HG03575 (cell line): ENCODE results near the gene SFMBT1.

Experiments
- ATAC-seq: cut with Tn5 transposase; IDR thresholded peaks from one replicate; pipeline ENCODE4 v1.9.1; 2021; ENCODE audit not compliant: unreplicated experiment, insufficient number of reproducible peaks, low FRiP score; ENCODE audit errors: extremely low read depth

Gene SFMBT1

GRCh38 chr3:52939600-52939999 lies 106.3 kb downstream of the SFMBT1 start:
- ATAC-seq, result no peak

- no peak for ATAC-seq
These were observed 111.0 kb downstream of the SFMBT1 start for GRCh38 chr3:52934630-52935530.

- no peak for ATAC-seq
These were observed 114.0 kb downstream of the SFMBT1 start for GRCh38 chr3:52931889-52932288.

- ATAC-seq, result no peak
These were observed 114.5 kb downstream of the SFMBT1 start for GRCh38 chr3:52931328-52931727.

- ATAC-seq, result no peak
These were observed 115.1 kb downstream of the SFMBT1 start for GRCh38 chr3:52930748-52931147.

- ATAC-seq, result no peak
These were observed 119.3 kb downstream of the SFMBT1 start for GRCh38 chr3:52926554-52926953.

- no peak for ATAC-seq
These were observed 120.2 kb downstream of the SFMBT1 start for GRCh38 chr3:52925405-52926313.

- ATAC-seq, result no peak
These were observed 121.9 kb downstream of the SFMBT1 start for GRCh38 chr3:52923963-52924362.

GRCh38 chr3:52920841-52921240 lies 125.0 kb downstream of the SFMBT1 start:
- ATAC-seq, result no peak

GRCh38 chr3:52917044-52917443 lies 128.8 kb downstream of the SFMBT1 start:
- no peak for ATAC-seq

GRCh38 chr3:52915294-52915693 lies 130.6 kb downstream of the SFMBT1 start:
- ATAC-seq, result no peak

- no peak for ATAC-seq
These were observed 132.8 kb downstream of the SFMBT1 start for GRCh38 chr3:52912885-52913731.

GRCh38 chr3:52910823-52911222 lies 135.1 kb downstream of the SFMBT1 start:
- ATAC-seq, result no peak

GRCh38 chr3:52907497-52907896 lies 138.4 kb downstream of the SFMBT1 start:
- no peak for ATAC-seq

- ATAC-seq, result no peak
These were observed 141.3 kb downstream of the SFMBT1 start for GRCh38 chr3:52904552-52904951.

GRCh38 chr3:52904000-52904399 lies 141.9 kb downstream of the SFMBT1 start:
- no peak for ATAC-seq

- no peak for ATAC-seq
These were observed 148.4 kb downstream of the SFMBT1 start, which contains the start of gene STIMATE for GRCh38 chr3:52897130-52898122. STIMATE (minus strand) TSS chr3:52897548; CDS start chr3:52897450, 98 bp downstream.

- ATAC-seq, result no peak
These were observed 149.3 kb downstream of the SFMBT1 start for GRCh38 chr3:52896613-52897012.
